Parathyroid adenoma (tissue), 2 donors: ENCODE results near the gene SLC17A5.
A peak's percentile ranks its signal among the peaks of the same experiment; 100 is the strongest.

Experiments
- H2AFZ ChIP-seq: fragments of 300-600 bp; sonication (generic); one replicate; pipeline ENCODE4 v1.7.0; 2017; ENCODE audit warnings: antibody characterized with exemption, mild to moderate bottlenecking
- H3K27ac ChIP-seq: fragments of 300-600 bp; sonication (generic); one replicate; pipeline ENCODE4 v1.7.0; 2017
- H3K27me3 ChIP-seq: fragments of 300-600 bp; sonication (generic); one replicate; pipeline ENCODE4 v1.7.0; 2017; ENCODE audit warnings: low read length; ENCODE audit not compliant: control insufficient read depth, insufficient read depth
- H3K36me3 ChIP-seq: fragments of 300-600 bp; sonication (generic); one replicate; pipeline ENCODE4 v1.7.0; 2017; ENCODE audit warnings: low read length; ENCODE audit not compliant: control insufficient read depth, insufficient read depth
- H3K4me1 ChIP-seq: fragments of 300-600 bp; sonication (generic); one replicate; pipeline ENCODE4 v1.7.0; 2017; ENCODE audit warnings: control low read depth
- H3K4me2 ChIP-seq: fragments of 300-600 bp; sonication (generic); one replicate; pipeline ENCODE4 v1.7.0; 2017; ENCODE audit warnings: low read length
- H3K4me3 ChIP-seq: fragments of 300-600 bp; sonication (generic); one replicate; pipeline ENCODE4 v1.7.0; 2017; ENCODE audit warnings: low read depth, low read length
- H3K79me2 ChIP-seq: fragments of 300-600 bp; sonication (generic); one replicate; pipeline ENCODE4 v1.7.0; 2017; ENCODE audit warnings: control low read depth
- H3K9ac ChIP-seq: fragments of 300-600 bp; sonication (generic); one replicate; pipeline ENCODE4 v1.7.0; 2017; ENCODE audit warnings: mild to moderate bottlenecking
- H3K9me3 ChIP-seq: fragments of 300-600 bp; sonication (generic); one replicate; pipeline ENCODE4 v1.7.0; 2017; ENCODE audit warnings: low read length; ENCODE audit not compliant: control insufficient read depth
- TF ChIP-seq, protein P1 (sequence below): fragments of 300-600 bp; sonication (generic); IDR thresholded peaks from one replicate; pipeline ENCODE4 v1.7.0; 2017; ENCODE audit warnings: antibody characterized with exemption, mild to moderate bottlenecking
- donor health status: primary hyperparathyroidism.

The SLC17A5 gene

GRCh38 chr6:73696966-73697655 lies 43.3 kb upstream of the SLC17A5 start:
- Histone ChIP-seq H3K4me1 (peaks cover 28% of the 10 kb centered on the region), H3K27me3 (no peaks in the 10 kb centered on the region), H3K27ac (peak overlapping the region; percentile 91), H2AFZ (peak overlapping the region; percentile 76), H3K9ac (peak overlapping the region; percentile 75), H3K9me3 (no peaks in the 10 kb centered on the region), H3K79me2 (peaks cover 26% of the 10 kb centered on the region), H3K4me2 (peak overlapping the region; percentile 98), H3K4me3 (peak overlapping the region; percentile 78), H3K36me3 (no peaks in the 10 kb centered on the region)
- TF ChIP-seq, protein P1, sequence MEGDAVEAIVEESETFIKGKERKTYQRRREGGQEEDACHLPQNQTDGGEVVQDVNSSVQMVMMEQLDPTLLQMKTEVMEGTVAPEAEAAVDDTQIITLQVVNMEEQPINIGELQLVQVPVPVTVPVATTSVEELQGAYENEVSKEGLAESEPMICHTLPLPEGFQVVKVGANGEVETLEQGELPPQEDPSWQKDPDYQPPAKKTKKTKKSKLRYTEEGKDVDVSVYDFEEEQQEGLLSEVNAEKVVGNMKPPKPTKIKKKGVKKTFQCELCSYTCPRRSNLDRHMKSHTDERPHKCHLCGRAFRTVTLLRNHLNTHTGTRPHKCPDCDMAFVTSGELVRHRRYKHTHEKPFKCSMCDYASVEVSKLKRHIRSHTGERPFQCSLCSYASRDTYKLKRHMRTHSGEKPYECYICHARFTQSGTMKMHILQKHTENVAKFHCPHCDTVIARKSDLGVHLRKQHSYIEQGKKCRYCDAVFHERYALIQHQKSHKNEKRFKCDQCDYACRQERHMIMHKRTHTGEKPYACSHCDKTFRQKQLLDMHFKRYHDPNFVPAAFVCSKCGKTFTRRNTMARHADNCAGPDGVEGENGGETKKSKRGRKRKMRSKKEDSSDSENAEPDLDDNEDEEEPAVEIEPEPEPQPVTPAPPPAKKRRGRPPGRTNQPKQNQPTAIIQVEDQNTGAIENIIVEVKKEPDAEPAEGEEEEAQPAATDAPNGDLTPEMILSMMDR = no peak

GRCh38 chr6:73695619-73696421 lies 42.0 kb upstream of the SLC17A5 start, which contains the start of gene CD109:
CD109 (plus strand) TSS chr6:73696203; CDS start chr6:73696216, 13 bp downstream.
- no peaks in the 10 kb centered on the region for H3K9me3 ChIP-seq
- H3K4me2 ChIP-seq = peak within 1 kb of the TSS; percentile 98
- H3K4me3 ChIP-seq = peak within 1 kb of the TSS; percentile 78
- H3K27ac ChIP-seq = peak within 1 kb of the TSS; percentile 91
- H3K4me1 ChIP-seq = peaks cover 27% of the 10 kb centered on the region
- peaks cover 39% of the 10 kb centered on the region for H3K79me2 ChIP-seq
- H3K27me3 ChIP-seq = no peaks in the 10 kb centered on the region
- TF ChIP-seq, protein P1 = no peak
- H3K9ac ChIP-seq = peak within 1 kb of the TSS; percentile 75
- no peaks in the 10 kb centered on the region for H3K36me3 ChIP-seq
- H2AFZ ChIP-seq = peak within 1 kb of the TSS; percentile 76

- H2AFZ ChIP-seq = peak overlapping the region; percentile 76
- no peaks in the 10 kb centered on the region for H3K36me3 ChIP-seq
- peaks cover 39% of the 10 kb centered on the region for H3K79me2 ChIP-seq
- no peaks in the 10 kb centered on the region for H3K9me3 ChIP-seq
- peak overlapping the region; percentile 78 for H3K4me3 ChIP-seq
- H3K27me3 ChIP-seq = no peaks in the 10 kb centered on the region
- no peak overlapping the region for H3K9ac ChIP-seq
- H3K27ac ChIP-seq = peak overlapping the region; percentile 91
- peak overlapping the region; percentile 98 for H3K4me2 ChIP-seq
- TF ChIP-seq, protein P1 = no peak
- peaks cover 23% of the 10 kb centered on the region for H3K4me1 ChIP-seq
Measured at GRCh38 chr6:73694711-73695411, 41.1 kb upstream of the SLC17A5 start.

DNA sequence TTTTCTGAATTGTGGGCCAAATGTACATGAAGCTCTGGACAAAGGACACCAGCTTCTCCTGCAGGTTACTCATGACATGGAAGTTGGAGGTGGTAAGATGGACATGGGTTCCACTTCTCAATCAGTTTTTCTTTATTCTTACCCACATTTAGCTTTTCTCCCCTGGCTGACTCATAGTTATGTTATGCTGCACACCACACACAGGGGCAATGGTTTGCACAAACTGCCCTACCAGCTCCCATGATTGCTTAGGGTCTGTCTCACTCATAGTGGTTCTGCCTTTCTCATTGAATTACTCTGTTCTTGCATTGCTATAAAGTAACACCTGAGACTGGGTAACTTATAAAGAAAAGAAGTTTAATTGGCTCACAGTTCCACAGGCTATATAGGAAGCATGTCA lies 37.7 kb upstream of the SLC17A5 start:
- no peak overlapping the region for H3K9ac ChIP-seq
- H3K4me3 ChIP-seq = no peak overlapping the region
- no peak overlapping the region for H3K27ac ChIP-seq
- H2AFZ ChIP-seq = no peak overlapping the region
- TF ChIP-seq, protein P1 = no peak
- H3K27me3 ChIP-seq = no peaks in the 10 kb centered on the region
- no peaks in the 10 kb centered on the region for H3K9me3 ChIP-seq
- H3K4me1 ChIP-seq = peaks cover 17% of the 10 kb centered on the region
- H3K79me2 ChIP-seq = peaks cover 26% of the 10 kb centered on the region
- no peak overlapping the region for H3K4me2 ChIP-seq
- H3K36me3 ChIP-seq = no peaks in the 10 kb centered on the region
